Measurements from ENCODE around the gene LUZP1. TPM values are rescaled to one million over a fixed set of nuclear protein-coding genes. Genes with fewer than 3 reads are reported as not detected.
"Not testable (repeated sequence)": the region's sequence is repeated elsewhere in the genome, so short reads cannot be mapped to it uniquely, and the experiment has no call there.

Gene LUZP1
- total RNA-seq, 1 donor from 2014 or later, result 33.0 TPM

- not testable (repeated sequence) for H3K9me3 Mint-ChIP-seq; DNase-seq (ENCODE audit: extremely low spot score, unreplicated experiment); H3K36me3 Mint-ChIP-seq; H3K4me1 Mint-ChIP-seq (ENCODE audit: unreplicated experiment)
- peak; percentile 6 for TF ChIP-seq CTCF (conservative IDR thresholded peaks at IDR 0.05)
- Mint-ChIP-seq H3K27ac (peak overlapping the region; percentile 85), H3K27me3 (peaks cover 19% of the 10 kb centered on the region), H3K4me3 (peak overlapping the region; percentile 72)
Observed at GRCh38 chr1:23207733-23208132, 39.1 kb upstream of the LUZP1 start.

- DNase-seq (ENCODE audit: extremely low spot score, unreplicated experiment), result no peak
- H3K27ac Mint-ChIP-seq, result no peak overlapping the region
- no peaks in the 10 kb centered on the region for H3K36me3 Mint-ChIP-seq
- H3K9me3 Mint-ChIP-seq, result no peaks in the 10 kb centered on the region
- H3K4me3 Mint-ChIP-seq, result no peak overlapping the region
- TF ChIP-seq CTCF (conservative IDR thresholded peaks at IDR 0.05), result no peak
- no peaks in the 10 kb centered on the region for H3K4me1 Mint-ChIP-seq (ENCODE audit: unreplicated experiment)
- H3K27me3 Mint-ChIP-seq, result no peaks in the 10 kb centered on the region
Observed at GRCh38 chr1:23202263-23202749, 33.6 kb upstream of the LUZP1 start.

- Mint-ChIP-seq H3K36me3 (no peaks in the 10 kb centered on the region), H3K9me3 (no peaks in the 10 kb centered on the region), H3K27ac (no peak overlapping the region), H3K4me1 (ENCODE audit: unreplicated experiment) (no peaks in the 10 kb centered on the region), H3K4me3 (no peak overlapping the region), H3K27me3 (no peaks in the 10 kb centered on the region)
- DNase-seq (ENCODE audit: extremely low spot score, unreplicated experiment), result no peak
- no peak for TF ChIP-seq CTCF (conservative IDR thresholded peaks at IDR 0.05)
Observed at GRCh38 chr1:23200883-23201282, 32.2 kb upstream of the LUZP1 start.

- no peak for TF ChIP-seq CTCF (conservative IDR thresholded peaks at IDR 0.05)
- H3K4me1 Mint-ChIP-seq (ENCODE audit: unreplicated experiment), result no peaks in the 10 kb centered on the region
- H3K27ac Mint-ChIP-seq, result no peak overlapping the region
- H3K36me3 Mint-ChIP-seq, result no peaks in the 10 kb centered on the region
- no peak overlapping the region for H3K4me3 Mint-ChIP-seq
- no peaks in the 10 kb centered on the region for H3K27me3 Mint-ChIP-seq
- no peak for DNase-seq (ENCODE audit: extremely low spot score, unreplicated experiment)
- no peaks in the 10 kb centered on the region for H3K9me3 Mint-ChIP-seq
Observed at GRCh38 chr1:23198373-23198772, 29.7 kb upstream of the LUZP1 start.

- peak overlapping the region; percentile 98 for H3K27ac Mint-ChIP-seq
- H3K4me1 Mint-ChIP-seq (ENCODE audit: unreplicated experiment), result no peaks in the 10 kb centered on the region
- H3K4me3 Mint-ChIP-seq, result no peak overlapping the region
- no peaks in the 10 kb centered on the region for H3K36me3 Mint-ChIP-seq
- H3K27me3 Mint-ChIP-seq, result no peaks in the 10 kb centered on the region
- no peak for DNase-seq (ENCODE audit: extremely low spot score, unreplicated experiment)
- no peak for TF ChIP-seq CTCF (conservative IDR thresholded peaks at IDR 0.05)
- no peaks in the 10 kb centered on the region for H3K9me3 Mint-ChIP-seq
Observed at GRCh38 chr1:23196627-23197328, 28.1 kb upstream of the LUZP1 start.

Data from type B pancreatic cell (in vitro differentiated cells).